GM21737 (cell line): ENCODE results near the gene XYLB.
"Not testable (repeated sequence)": the region's sequence is repeated elsewhere in the genome, so short reads cannot be mapped to it uniquely, and the experiment has no call there.

ENCODE experiments used
- ATAC-seq: cut with Tn5 transposase; IDR thresholded peaks from one replicate; pipeline ENCODE4 v1.9.1; 2021; ENCODE audit warnings: mild to moderate bottlenecking, moderate library complexity; ENCODE audit not compliant: unreplicated experiment

The XYLB gene

GRCh38 chr3:38320638-38321037 lies 25.9 kb upstream of the XYLB start:
- not testable (repeated sequence) for ATAC-seq

- no peak for ATAC-seq
Observed at GRCh38 chr3:38323060-38323459, 23.5 kb upstream of the XYLB start.

- ATAC-seq: no peak
Observed at GRCh38 chr3:38325256-38325655, 21.3 kb upstream of the XYLB start.

- ATAC-seq: no peak
Observed at GRCh38 chr3:38327335-38328009, 19.1 kb upstream of the XYLB start.

GRCh38 chr3:38331257-38332022 lies 15.1 kb upstream of the XYLB start:
- no peak for ATAC-seq

GRCh38 chr3:38332201-38332600 lies 14.4 kb upstream of the XYLB start:
- ATAC-seq: no peak

- ATAC-seq: no peak
Observed at GRCh38 chr3:38334142-38335055, 12.2 kb upstream of the XYLB start.

GRCh38 chr3:38335263-38335662 lies 11.3 kb upstream of the XYLB start:
- no peak for ATAC-seq

- no peak for ATAC-seq
Observed at GRCh38 chr3:38337703-38338102, 8.9 kb upstream of the XYLB start.

- ATAC-seq: no peak
Observed at GRCh38 chr3:38343797-38344594, 2.6 kb upstream of the XYLB start.

- ATAC-seq: peak; percentile 19
Observed at GRCh38 chr3:38345879-38346586, 552 bp upstream of the XYLB start.

GRCh38 chr3:38347421-38348200 lies 1.0 kb downstream of the XYLB start:
- no peak for ATAC-seq

GRCh38 chr3:38348903-38349302 lies 2.3 kb downstream of the XYLB start:
- no peak for ATAC-seq

- ATAC-seq: no peak
Observed at GRCh38 chr3:38349684-38350359, 3.2 kb downstream of the XYLB start.

GRCh38 chr3:38353151-38353550 lies 6.6 kb downstream of the XYLB start:
- no peak for ATAC-seq

GRCh38 chr3:38354588-38355330 lies 8.2 kb downstream of the XYLB start:
- no peak for ATAC-seq

GRCh38 chr3:38359038-38359437 lies 12.5 kb downstream of the XYLB start:
- ATAC-seq: no peak

GRCh38 chr3:38360345-38360744 lies 13.8 kb downstream of the XYLB start:
- ATAC-seq: no peak
